Measurements from ENCODE around the gene CYP2A7.
"Not testable (repeated sequence)": the region's sequence is repeated elsewhere in the genome, so short reads cannot be mapped to it uniquely, and the experiment has no call there.

Gene CYP2A7

DNA sequence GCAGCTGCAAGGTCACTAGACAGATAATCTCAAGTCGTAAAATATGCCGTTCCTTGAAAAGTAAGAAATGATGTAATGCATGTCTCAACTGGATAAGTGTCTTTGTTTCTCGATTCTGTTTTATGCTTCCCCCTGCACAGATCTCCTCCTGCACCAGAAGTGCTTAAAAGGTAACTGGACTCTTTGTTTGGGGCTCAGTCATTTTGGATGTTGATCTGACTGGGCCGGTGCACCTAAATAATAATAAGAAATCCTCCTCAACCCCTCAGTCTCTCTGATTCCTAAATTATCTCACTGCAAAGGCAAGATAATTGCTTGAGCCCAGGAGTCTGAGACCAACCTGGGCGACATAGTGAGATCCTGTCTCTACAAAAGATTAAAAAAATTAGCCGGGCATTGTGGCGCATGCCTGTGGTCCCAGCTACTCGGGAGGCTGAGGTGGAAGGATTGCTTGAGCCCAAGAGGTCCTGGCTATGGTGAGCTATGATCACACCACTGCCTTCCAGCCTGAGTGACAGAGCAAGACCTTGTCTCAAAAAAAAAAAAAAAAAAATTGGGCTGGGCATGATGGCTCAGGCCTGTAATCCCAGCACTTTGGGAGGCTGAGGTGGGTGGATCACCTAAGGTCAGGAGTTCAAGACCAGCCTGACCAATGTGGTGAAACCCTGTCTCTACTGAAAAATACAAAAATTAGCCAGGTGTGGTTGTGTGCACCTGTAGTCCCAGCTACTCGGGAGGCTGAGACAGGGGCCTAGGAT lies 17.1 kb downstream of the CYP2A7 start:
- not testable (repeated sequence) for H3K9ac ChIP-seq (ENCODE audit: low read depth, low read length); H3K27ac ChIP-seq (ENCODE audit: low read depth, low read length); H3K9me3 ChIP-seq (ENCODE audit: control insufficient read depth, insufficient read depth, low read length); H3K4me1 ChIP-seq (ENCODE audit: control insufficient read depth, insufficient read depth, low read length); H3K36me3 ChIP-seq (ENCODE audit: control insufficient read depth, insufficient read depth, low read length); H3K27me3 ChIP-seq (ENCODE audit: control insufficient read depth, insufficient read depth, low read length); H3K4me3 ChIP-seq (ENCODE audit: low read depth, low read length)

DNA sequence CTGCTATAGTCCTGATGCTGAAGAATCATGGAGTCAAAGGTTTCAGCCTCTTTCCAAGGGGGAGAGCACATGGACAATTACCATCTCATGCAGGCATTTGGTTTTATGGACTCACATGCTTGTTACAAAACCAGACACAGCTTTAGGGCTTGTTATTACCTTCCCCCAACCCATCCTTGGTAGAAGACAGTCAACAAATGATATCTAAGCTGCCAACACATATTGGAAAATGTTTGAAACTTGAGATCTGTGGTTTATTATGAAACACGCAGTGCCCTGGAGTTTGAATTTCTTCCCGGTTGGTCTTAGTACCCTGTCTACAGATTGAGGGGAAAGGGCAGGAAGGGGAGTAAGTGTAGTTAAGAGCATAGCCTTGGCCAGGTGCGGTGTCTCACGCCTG lies 19.2 kb downstream of the CYP2A7 start:
- H3K4me3 ChIP-seq (ENCODE audit: low read depth, low read length) = no peak overlapping the region
- no peaks in the 10 kb centered on the region for H3K4me1 ChIP-seq (ENCODE audit: control insufficient read depth, insufficient read depth, low read length)
- no peaks in the 10 kb centered on the region for H3K9me3 ChIP-seq (ENCODE audit: control insufficient read depth, insufficient read depth, low read length)
- no peak overlapping the region for H3K9ac ChIP-seq (ENCODE audit: low read depth, low read length)
- no peak overlapping the region for H3K27ac ChIP-seq (ENCODE audit: low read depth, low read length)
- H3K27me3 ChIP-seq (ENCODE audit: control insufficient read depth, insufficient read depth, low read length) = no peaks in the 10 kb centered on the region
- H3K36me3 ChIP-seq (ENCODE audit: control insufficient read depth, insufficient read depth, low read length) = no peaks in the 10 kb centered on the region

DNA sequence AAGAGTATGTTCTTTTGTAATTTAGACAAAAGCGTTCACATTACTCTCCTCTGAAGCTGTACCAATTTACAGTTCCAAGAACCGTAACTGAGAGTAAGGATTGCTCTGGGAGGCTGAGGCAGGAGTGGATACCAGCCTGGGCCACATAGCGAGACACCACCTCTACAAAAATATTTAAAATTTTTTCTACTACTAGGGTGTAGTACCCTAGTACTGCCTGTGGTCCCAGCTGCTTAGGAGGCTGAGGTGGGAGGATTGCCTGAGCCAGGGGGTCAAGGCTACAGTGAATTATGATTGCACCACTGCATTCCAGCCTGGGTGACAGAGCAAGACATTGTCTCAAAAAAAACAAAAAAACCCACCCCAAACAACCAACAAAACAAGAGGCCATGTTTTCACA lies 19.7 kb downstream of the CYP2A7 start:
- Histone ChIP-seq H3K27ac (ENCODE audit: low read depth, low read length) (no peak overlapping the region), H3K4me1 (ENCODE audit: control insufficient read depth, insufficient read depth, low read length) (no peaks in the 10 kb centered on the region), H3K9ac (ENCODE audit: low read depth, low read length) (no peak overlapping the region), H3K4me3 (ENCODE audit: low read depth, low read length) (no peak overlapping the region), H3K27me3 (ENCODE audit: control insufficient read depth, insufficient read depth, low read length) (no peaks in the 10 kb centered on the region), H3K36me3 (ENCODE audit: control insufficient read depth, insufficient read depth, low read length) (no peaks in the 10 kb centered on the region), H3K9me3 (ENCODE audit: control insufficient read depth, insufficient read depth, low read length) (no peaks in the 10 kb centered on the region)

DNA sequence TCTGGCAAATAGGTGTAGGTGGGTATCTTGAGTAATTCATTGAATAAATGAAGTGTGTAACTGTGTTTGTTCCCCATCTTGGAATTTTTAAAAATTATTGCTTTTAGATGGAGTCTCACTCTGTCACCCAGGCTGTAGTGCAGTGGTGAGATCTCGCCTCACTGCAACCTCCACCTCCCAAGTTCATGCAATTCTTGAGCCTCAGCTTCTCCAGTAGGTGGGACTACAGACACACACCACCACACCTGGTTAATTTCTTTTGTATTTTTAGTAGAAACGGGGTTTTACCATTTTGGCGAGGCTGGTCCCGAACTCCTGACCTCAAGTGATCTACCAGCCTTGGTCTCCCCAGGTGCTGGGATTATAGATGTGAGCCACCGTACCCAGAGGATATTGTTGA lies 23.9 kb downstream of the CYP2A7 start:
- Histone ChIP-seq H3K9me3 (ENCODE audit: control insufficient read depth, insufficient read depth, low read length) (no peaks in the 10 kb centered on the region), H3K36me3 (ENCODE audit: control insufficient read depth, insufficient read depth, low read length) (no peaks in the 10 kb centered on the region), H3K27me3 (ENCODE audit: control insufficient read depth, insufficient read depth, low read length) (no peaks in the 10 kb centered on the region), H3K27ac (ENCODE audit: low read depth, low read length) (no peak overlapping the region), H3K9ac (ENCODE audit: low read depth, low read length) (no peak overlapping the region), H3K4me3 (ENCODE audit: low read depth, low read length) (no peak overlapping the region), H3K4me1 (ENCODE audit: control insufficient read depth, insufficient read depth, low read length) (no peaks in the 10 kb centered on the region)

DNA sequence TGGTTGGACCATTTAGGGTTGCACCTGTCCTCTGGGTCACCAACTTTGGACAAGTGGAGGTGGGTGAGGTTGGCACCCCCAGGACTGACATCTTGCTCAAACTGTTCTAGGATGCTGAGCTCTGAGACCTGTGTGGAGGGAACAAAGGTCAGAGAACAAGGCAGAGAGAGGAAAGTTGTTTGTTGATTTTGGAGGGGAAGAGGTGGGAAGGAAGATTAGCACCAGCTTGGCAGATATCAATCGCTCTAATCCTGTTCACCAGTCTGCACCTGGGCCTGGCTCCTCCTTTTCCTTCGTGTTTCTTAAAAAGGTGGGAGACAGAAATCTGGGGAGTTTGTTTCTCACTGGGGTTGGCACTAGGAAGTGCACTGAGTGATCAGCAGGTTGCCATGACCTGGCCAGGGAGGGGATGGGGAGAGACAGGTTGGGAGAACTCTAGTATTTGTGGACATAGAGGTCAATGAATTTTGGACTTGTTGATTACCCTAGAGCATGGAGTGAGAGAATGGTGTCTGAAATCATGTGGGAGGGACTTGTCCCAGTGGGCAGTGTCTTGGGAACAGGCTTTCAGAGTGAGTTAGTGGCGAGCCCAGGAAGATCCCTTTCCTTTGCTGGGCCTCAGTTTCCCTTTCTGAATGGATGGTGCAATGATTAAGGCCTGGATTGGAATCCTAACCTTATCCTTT lies 29.4 kb downstream of the CYP2A7 start:
- H3K9me3 ChIP-seq (ENCODE audit: control insufficient read depth, insufficient read depth, low read length); H3K4me1 ChIP-seq (ENCODE audit: control insufficient read depth, insufficient read depth, low read length): not testable (repeated sequence)
- H3K27me3 ChIP-seq (ENCODE audit: control insufficient read depth, insufficient read depth, low read length) = peaks cover 29% of the 10 kb centered on the region

DNA sequence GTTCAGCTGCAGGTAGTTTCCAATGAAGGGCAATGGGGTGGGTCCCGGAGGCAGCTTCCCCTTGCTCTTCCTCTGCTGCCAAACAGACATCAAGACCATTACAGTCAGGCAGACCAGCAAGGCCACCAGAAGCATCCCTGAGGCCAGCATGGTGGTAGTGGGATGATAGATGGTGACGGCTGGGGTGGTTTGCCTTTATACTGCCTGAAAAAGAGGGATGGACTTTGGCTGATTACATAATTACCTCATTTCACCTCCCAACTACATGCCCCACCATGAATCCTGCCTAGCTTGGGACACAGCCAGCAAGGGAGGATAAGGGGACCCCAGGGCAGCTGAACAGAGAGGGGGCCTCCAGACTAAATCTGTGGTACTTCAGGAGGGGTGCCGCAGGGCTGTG lies 31.8 kb downstream of the CYP2A7 start, which contains the start of gene CYP2A6:
Gene CYP2A6 (minus strand): TSS at position 171 of the 400 bp plus-strand sequence. CDS start 21 bp downstream, at position 150.
- not testable (repeated sequence) for H3K9ac ChIP-seq (ENCODE audit: low read depth, low read length); H3K4me3 ChIP-seq (ENCODE audit: low read depth, low read length); H3K4me1 ChIP-seq (ENCODE audit: control insufficient read depth, insufficient read depth, low read length); H3K27ac ChIP-seq (ENCODE audit: low read depth, low read length); H3K36me3 ChIP-seq (ENCODE audit: control insufficient read depth, insufficient read depth, low read length); H3K9me3 ChIP-seq (ENCODE audit: control insufficient read depth, insufficient read depth, low read length)
- peaks cover 29% of the 10 kb centered on the region for H3K27me3 ChIP-seq (ENCODE audit: control insufficient read depth, insufficient read depth, low read length)

More for the DNA sequence above, 29.4 kb downstream of the CYP2A7 start:
- not testable (repeated sequence) for H3K9ac ChIP-seq (ENCODE audit: low read depth, low read length); H3K27ac ChIP-seq (ENCODE audit: low read depth, low read length); H3K4me3 ChIP-seq (ENCODE audit: low read depth, low read length); H3K36me3 ChIP-seq (ENCODE audit: control insufficient read depth, insufficient read depth, low read length)

DNA sequence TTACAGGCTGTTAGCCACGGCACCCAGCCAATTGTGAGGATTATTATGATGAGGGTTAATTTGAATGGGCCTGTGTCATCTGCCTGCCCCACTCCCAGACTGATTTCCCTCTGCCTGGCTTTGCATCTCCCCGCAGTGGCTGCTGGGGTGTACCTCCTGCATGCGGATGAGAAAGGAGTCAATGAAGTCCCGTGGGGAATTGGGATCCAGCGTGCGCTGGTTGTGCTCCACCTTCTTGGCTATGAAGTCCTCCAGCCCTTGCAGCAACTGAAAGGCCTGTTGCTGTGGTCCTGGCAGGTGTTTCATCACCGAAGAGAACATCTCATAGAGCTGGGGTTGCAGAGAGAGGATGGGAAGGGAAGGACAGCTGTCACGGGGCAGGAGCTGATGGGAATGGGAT lies 35.3 kb downstream of the CYP2A7 start:
- not testable (repeated sequence) for H3K36me3 ChIP-seq (ENCODE audit: control insufficient read depth, insufficient read depth, low read length); H3K4me1 ChIP-seq (ENCODE audit: control insufficient read depth, insufficient read depth, low read length); H3K9ac ChIP-seq (ENCODE audit: low read depth, low read length); H3K27ac ChIP-seq (ENCODE audit: low read depth, low read length); H3K9me3 ChIP-seq (ENCODE audit: control insufficient read depth, insufficient read depth, low read length); H3K4me3 ChIP-seq (ENCODE audit: low read depth, low read length)
- H3K27me3 ChIP-seq (ENCODE audit: control insufficient read depth, insufficient read depth, low read length) = peaks cover 29% of the 10 kb centered on the region

DNA sequence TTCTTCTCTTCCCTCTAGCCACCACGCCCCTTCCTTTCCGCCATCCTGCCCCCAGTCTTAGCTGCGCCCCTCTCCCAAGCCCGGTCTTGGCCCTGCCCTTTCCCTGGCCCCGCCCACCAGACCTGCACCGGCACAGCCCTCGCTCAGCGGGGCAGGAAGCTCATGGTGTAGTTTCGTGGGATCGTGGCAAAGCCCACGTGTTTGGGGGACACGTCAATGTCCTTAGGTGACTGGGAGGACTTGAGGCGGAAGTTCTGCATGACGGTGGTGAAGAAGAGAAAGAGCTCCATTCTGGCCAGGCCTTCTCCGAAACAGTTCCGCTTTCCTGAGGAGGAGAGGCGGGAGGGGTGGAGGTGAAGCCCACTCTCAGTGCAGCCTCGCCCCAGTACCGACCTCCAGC lies 38.4 kb downstream of the CYP2A7 start:
- H3K27ac ChIP-seq (ENCODE audit: low read depth, low read length); H3K9ac ChIP-seq (ENCODE audit: low read depth, low read length); H3K4me1 ChIP-seq (ENCODE audit: control insufficient read depth, insufficient read depth, low read length); H3K9me3 ChIP-seq (ENCODE audit: control insufficient read depth, insufficient read depth, low read length); H3K36me3 ChIP-seq (ENCODE audit: control insufficient read depth, insufficient read depth, low read length): not testable (repeated sequence)
- Histone ChIP-seq H3K27me3 (ENCODE audit: control insufficient read depth, insufficient read depth, low read length) (peaks cover 10% of the 10 kb centered on the region), H3K4me3 (ENCODE audit: low read depth, low read length) (peak overlapping the region; percentile 53)

DNA sequence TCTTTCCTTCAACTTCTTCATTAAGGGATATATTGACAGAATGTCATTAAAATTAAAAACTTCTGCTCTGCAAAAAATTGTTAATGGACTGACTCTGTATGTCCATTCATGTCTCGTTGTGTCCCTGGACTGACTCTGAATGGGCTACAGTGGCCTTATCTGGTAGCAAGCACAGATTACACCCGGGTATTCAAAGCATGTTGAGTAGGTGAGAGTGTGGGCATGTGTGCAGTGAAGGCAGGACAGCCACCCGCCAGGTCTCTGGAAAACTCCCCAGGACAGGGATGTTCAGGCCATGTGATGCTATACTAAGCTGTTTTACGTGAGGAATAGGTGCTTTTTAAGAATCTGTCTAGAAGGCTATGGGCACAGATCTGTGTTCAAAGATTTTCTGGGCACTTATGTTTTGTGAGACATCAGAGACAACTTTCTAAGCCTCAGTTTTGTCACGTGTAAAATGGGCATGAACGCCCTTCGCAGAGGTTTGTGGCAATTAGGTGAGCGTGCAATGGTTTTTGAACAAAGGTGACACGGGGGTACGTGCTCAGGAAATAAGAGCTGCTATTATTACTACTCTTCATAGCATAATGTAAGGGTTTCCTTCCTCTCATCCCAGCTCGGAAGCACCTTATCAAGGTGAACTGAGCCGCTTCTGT lies 38.9 kb downstream of the CYP2A7 start:
- H3K4me3 ChIP-seq (ENCODE audit: low read depth, low read length) = peak overlapping the region; percentile 53
- not testable (repeated sequence) for H3K27ac ChIP-seq (ENCODE audit: low read depth, low read length); H3K9ac ChIP-seq (ENCODE audit: low read depth, low read length); H3K4me1 ChIP-seq (ENCODE audit: control insufficient read depth, insufficient read depth, low read length); H3K27me3 ChIP-seq (ENCODE audit: control insufficient read depth, insufficient read depth, low read length); H3K9me3 ChIP-seq (ENCODE audit: control insufficient read depth, insufficient read depth, low read length); H3K36me3 ChIP-seq (ENCODE audit: control insufficient read depth, insufficient read depth, low read length)

DNA sequence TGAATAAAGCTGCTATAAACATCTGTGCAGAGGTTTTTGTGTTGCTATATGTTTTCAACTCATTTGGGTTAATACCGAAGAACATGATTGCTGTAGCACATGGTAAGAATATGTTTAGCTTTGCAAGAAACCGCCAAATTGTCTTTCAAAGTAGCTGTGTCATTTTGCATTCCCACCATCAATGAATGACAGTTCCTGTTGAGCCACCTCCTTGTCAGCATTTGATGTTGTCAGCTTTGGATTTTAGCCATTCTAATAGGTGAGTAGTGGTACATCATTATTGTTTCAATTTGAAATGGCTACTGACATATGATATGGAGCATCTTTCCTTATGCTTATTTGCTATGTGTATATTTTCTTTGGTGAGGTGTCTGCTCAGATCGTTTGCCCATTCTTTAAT lies 40.0 kb downstream of the CYP2A7 start:
- H3K27me3 ChIP-seq (ENCODE audit: control insufficient read depth, insufficient read depth, low read length); H3K36me3 ChIP-seq (ENCODE audit: control insufficient read depth, insufficient read depth, low read length); H3K4me3 ChIP-seq (ENCODE audit: low read depth, low read length); H3K9me3 ChIP-seq (ENCODE audit: control insufficient read depth, insufficient read depth, low read length); H3K9ac ChIP-seq (ENCODE audit: low read depth, low read length); H3K27ac ChIP-seq (ENCODE audit: low read depth, low read length); H3K4me1 ChIP-seq (ENCODE audit: control insufficient read depth, insufficient read depth, low read length): not testable (repeated sequence)

DNA sequence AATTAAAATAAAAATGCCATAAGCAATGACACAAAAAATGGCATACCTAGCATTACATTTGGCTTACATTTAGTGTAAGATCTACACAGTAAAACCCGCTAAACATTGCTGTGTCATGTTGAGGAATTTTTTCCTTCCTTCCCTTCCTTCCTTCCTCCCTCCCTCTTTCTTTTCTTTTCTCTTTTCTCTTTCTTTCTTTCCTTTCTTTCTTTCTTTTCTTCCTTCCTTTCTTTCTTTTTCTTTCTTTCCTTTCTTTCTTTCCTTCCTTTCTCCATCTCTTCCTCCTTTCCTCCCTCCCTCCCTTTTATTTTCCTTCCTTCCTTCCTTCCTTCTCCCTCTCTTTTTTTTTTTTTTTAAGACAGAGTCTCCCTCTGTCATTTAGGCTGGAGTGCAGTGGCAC lies 43.6 kb downstream of the CYP2A7 start:
- H3K27me3 ChIP-seq (ENCODE audit: control insufficient read depth, insufficient read depth, low read length); H3K4me1 ChIP-seq (ENCODE audit: control insufficient read depth, insufficient read depth, low read length); H3K9ac ChIP-seq (ENCODE audit: low read depth, low read length); H3K4me3 ChIP-seq (ENCODE audit: low read depth, low read length); H3K27ac ChIP-seq (ENCODE audit: low read depth, low read length); H3K9me3 ChIP-seq (ENCODE audit: control insufficient read depth, insufficient read depth, low read length); H3K36me3 ChIP-seq (ENCODE audit: control insufficient read depth, insufficient read depth, low read length): not testable (repeated sequence)

Data from HUES48 (cell line).